Measurements from ENCODE around the gene TRAPPC6A. TPM values are rescaled to one million over a fixed set of nuclear protein-coding genes. Genes with fewer than 3 reads are reported as not detected.

TRAPPC6A gene
- total RNA-seq, 1 donor from 2014 or later: 29.4 TPM

- Mint-ChIP-seq H3K9me3 (ENCODE audit: unreplicated experiment) (no peaks in the 10 kb centered on the region), H3K4me1 (ENCODE audit: unreplicated experiment) (peaks cover 21% of the 10 kb centered on the region), H3K36me3 (ENCODE audit: unreplicated experiment) (peaks cover 2% of the 10 kb centered on the region), H3K27me3 (ENCODE audit: unreplicated experiment) (no peaks in the 10 kb centered on the region), H3K4me3 (ENCODE audit: unreplicated experiment) (no peak overlapping the region), H3K27ac (ENCODE audit: unreplicated experiment) (no peak overlapping the region)
- no peak for DNase-seq (ENCODE audit: extremely low spot score, unreplicated experiment)
- no peak for TF ChIP-seq CTCF (IDR thresholded peaks at IDR 0.05)
These were observed 26.7 kb downstream of the TRAPPC6A start for GRCh38 chr19:45151320-45151719.

GRCh38 chr19:45150751-45151281 is 27.2 kb downstream of the TRAPPC6A start:
- no peaks in the 10 kb centered on the region for H3K9me3 Mint-ChIP-seq (ENCODE audit: unreplicated experiment)
- H3K27ac Mint-ChIP-seq (ENCODE audit: unreplicated experiment): no peak overlapping the region
- peaks cover 21% of the 10 kb centered on the region for H3K4me1 Mint-ChIP-seq (ENCODE audit: unreplicated experiment)
- H3K4me3 Mint-ChIP-seq (ENCODE audit: unreplicated experiment): no peak overlapping the region
- TF ChIP-seq CTCF (IDR thresholded peaks at IDR 0.05): no peak
- DNase-seq (ENCODE audit: extremely low spot score, unreplicated experiment): no peak
- H3K36me3 Mint-ChIP-seq (ENCODE audit: unreplicated experiment): peaks cover 2% of the 10 kb centered on the region
- no peaks in the 10 kb centered on the region for H3K27me3 Mint-ChIP-seq (ENCODE audit: unreplicated experiment)

GRCh38 chr19:45150180-45150579 is 27.9 kb downstream of the TRAPPC6A start:
- Mint-ChIP-seq H3K4me1 (ENCODE audit: unreplicated experiment) (peaks cover 21% of the 10 kb centered on the region), H3K9me3 (ENCODE audit: unreplicated experiment) (no peaks in the 10 kb centered on the region), H3K27me3 (ENCODE audit: unreplicated experiment) (no peaks in the 10 kb centered on the region), H3K4me3 (ENCODE audit: unreplicated experiment) (no peak overlapping the region), H3K36me3 (ENCODE audit: unreplicated experiment) (peaks cover 2% of the 10 kb centered on the region), H3K27ac (ENCODE audit: unreplicated experiment) (no peak overlapping the region)
- TF ChIP-seq CTCF (IDR thresholded peaks at IDR 0.05): no peak
- no peak for DNase-seq (ENCODE audit: extremely low spot score, unreplicated experiment)

- no peaks in the 10 kb centered on the region for H3K27me3 Mint-ChIP-seq (ENCODE audit: unreplicated experiment)
- no peaks in the 10 kb centered on the region for H3K9me3 Mint-ChIP-seq (ENCODE audit: unreplicated experiment)
- no peak for DNase-seq (ENCODE audit: extremely low spot score, unreplicated experiment)
- peaks cover 2% of the 10 kb centered on the region for H3K36me3 Mint-ChIP-seq (ENCODE audit: unreplicated experiment)
- TF ChIP-seq CTCF (IDR thresholded peaks at IDR 0.05): no peak
- H3K27ac Mint-ChIP-seq (ENCODE audit: unreplicated experiment): no peak overlapping the region
- H3K4me3 Mint-ChIP-seq (ENCODE audit: unreplicated experiment): no peak overlapping the region
- peaks cover 17% of the 10 kb centered on the region for H3K4me1 Mint-ChIP-seq (ENCODE audit: unreplicated experiment)
These were observed 28.9 kb downstream of the TRAPPC6A start for GRCh38 chr19:45149129-45149528.

GRCh38 chr19:45147835-45148676 is 30.0 kb downstream of the TRAPPC6A start:
- no peak overlapping the region for H3K4me3 Mint-ChIP-seq (ENCODE audit: unreplicated experiment)
- H3K27me3 Mint-ChIP-seq (ENCODE audit: unreplicated experiment): no peaks in the 10 kb centered on the region
- H3K36me3 Mint-ChIP-seq (ENCODE audit: unreplicated experiment): peaks cover 4% of the 10 kb centered on the region
- H3K27ac Mint-ChIP-seq (ENCODE audit: unreplicated experiment): no peak overlapping the region
- no peak for DNase-seq (ENCODE audit: extremely low spot score, unreplicated experiment)
- TF ChIP-seq CTCF (IDR thresholded peaks at IDR 0.05): no peak
- peaks cover 12% of the 10 kb centered on the region for H3K4me1 Mint-ChIP-seq (ENCODE audit: unreplicated experiment)
- no peaks in the 10 kb centered on the region for H3K9me3 Mint-ChIP-seq (ENCODE audit: unreplicated experiment)
